GM19438 (cell line): ENCODE results near the gene SPAG17.

ENCODE experiments used
- ATAC-seq: cut with Tn5 transposase; IDR thresholded peaks from one replicate; pipeline ENCODE4 v1.9.1; 2021; ENCODE audit warnings: low read depth; ENCODE audit not compliant: unreplicated experiment

Gene SPAG17

GRCh38 chr1:118177998-118178397, 7.0 kb downstream of the SPAG17 start:
- ATAC-seq: no peak

DNA sequence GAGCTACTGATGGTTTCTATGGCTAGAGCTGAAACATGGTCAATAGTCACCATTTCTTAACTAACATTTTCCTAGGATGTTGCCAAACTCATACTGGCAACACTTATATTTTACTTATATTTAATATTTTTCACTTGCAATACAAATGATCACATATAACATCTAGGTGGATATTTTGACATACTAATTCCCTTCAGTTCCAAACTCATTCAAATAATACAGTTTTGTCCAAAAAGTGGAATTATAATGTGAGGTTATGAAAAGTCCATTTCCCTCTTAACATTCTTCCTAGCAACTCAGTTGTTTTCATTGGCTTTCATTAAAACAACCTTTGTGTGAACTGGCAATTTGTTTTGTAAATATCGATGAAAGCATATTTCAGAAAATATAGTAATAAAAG, 16.0 kb downstream of the SPAG17 start:
- ATAC-seq: no peak

DNA sequence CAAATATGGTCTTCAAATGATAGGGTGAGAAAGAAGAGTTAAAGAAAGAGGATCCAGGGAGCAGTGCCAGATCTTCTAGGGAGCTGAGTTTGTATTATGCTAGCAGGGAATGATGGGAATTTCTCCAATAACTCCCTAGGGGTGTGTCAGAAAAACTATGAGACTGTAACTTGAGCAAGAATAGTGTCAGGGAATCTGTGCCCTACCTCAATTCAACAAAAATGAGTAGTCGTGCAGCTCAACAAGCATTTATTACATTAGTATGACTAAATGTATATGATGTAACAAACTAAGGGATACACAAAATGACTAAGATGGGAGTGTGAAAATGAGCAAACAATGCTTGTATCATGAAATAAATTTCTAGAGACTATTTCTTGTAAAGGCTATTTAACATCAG, 24.2 kb downstream of the SPAG17 start:
- ATAC-seq: no peak

- ATAC-seq: no peak
These were observed 25.5 kb downstream of the SPAG17 start for GRCh38 chr1:118159569-118159968.

GRCh38 chr1:118158924-118159323, 26.1 kb downstream of the SPAG17 start:
- ATAC-seq: no peak

- ATAC-seq: no peak
These were observed 27.5 kb downstream of the SPAG17 start for GRCh38 chr1:118157506-118157905.

DNA sequence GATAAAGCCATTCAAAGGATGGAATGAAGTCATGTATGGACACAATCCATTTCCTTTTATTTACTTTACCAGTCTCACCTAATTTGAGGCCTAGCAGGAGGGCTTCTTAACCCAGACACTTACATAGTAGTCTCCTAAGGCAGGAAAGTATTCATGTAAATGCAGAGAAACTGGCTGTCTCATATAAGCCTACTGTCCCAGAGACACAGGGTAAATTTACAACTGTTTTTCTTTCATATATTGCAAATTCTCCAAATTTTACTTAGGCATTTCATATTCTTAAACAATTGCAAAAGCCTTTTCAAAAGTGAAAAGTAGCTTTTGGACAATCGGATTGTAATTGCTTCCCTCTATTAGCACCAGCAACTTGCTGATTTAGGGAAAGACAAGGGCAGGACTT, 29.9 kb downstream of the SPAG17 start:
- ATAC-seq: no peak

DNA sequence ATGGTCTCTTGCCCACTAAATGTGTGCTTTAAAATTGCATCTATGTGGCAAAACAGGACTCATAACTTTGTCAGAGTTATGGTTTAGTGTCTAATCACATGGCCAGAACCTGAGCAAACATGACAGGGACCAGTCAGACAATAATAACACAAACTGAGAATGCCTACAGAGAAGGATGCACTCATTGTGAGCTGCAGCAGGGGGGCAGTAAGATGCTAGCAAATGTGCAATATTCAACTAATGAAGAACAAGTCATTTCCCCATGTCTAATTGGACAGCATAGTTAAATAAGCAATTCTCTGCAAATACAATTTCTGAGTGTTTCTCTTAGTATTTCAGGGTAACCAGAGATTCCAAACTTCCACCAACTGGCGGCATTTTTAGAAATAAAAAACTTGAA, 30.8 kb downstream of the SPAG17 start:
- ATAC-seq: no peak

GRCh38 chr1:118151312-118151937, 33.6 kb downstream of the SPAG17 start:
- ATAC-seq: no peak

GRCh38 chr1:118149799-118150198, 35.2 kb downstream of the SPAG17 start:
- no peak for ATAC-seq

- ATAC-seq: no peak
These were observed 37.0 kb downstream of the SPAG17 start for GRCh38 chr1:118148034-118148433.

- no peak for ATAC-seq
These were observed 37.5 kb downstream of the SPAG17 start for GRCh38 chr1:118147522-118147921.

DNA sequence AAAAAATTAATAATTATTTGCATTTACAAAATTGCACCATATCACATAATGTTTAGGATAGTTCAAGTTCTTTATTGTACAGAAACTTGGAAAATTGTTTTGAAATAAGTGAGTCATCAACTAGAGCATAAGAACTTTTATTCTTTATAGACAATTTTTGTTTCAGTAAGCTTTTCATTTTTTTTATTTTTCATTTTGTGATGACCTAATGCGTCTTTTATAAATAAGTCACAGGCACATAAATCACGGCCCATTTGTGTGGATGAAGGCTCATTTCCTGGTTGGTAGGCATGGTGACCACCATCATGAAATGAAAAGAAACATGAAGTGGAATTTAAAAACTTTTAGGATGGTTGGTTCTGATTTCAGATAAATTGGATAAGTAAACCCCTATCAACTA, 39.3 kb downstream of the SPAG17 start:
- ATAC-seq: no peak

GRCh38 chr1:118144684-118145083, 40.3 kb downstream of the SPAG17 start:
- no peak for ATAC-seq

GRCh38 chr1:118143831-118144230, 41.2 kb downstream of the SPAG17 start:
- ATAC-seq: no peak

- no peak for ATAC-seq
These were observed 41.9 kb downstream of the SPAG17 start for GRCh38 chr1:118143121-118143520.

- ATAC-seq: no peak
These were observed 42.5 kb downstream of the SPAG17 start for GRCh38 chr1:118142546-118142945.

GRCh38 chr1:118137900-118138299, 47.1 kb downstream of the SPAG17 start:
- ATAC-seq: no peak

DNA sequence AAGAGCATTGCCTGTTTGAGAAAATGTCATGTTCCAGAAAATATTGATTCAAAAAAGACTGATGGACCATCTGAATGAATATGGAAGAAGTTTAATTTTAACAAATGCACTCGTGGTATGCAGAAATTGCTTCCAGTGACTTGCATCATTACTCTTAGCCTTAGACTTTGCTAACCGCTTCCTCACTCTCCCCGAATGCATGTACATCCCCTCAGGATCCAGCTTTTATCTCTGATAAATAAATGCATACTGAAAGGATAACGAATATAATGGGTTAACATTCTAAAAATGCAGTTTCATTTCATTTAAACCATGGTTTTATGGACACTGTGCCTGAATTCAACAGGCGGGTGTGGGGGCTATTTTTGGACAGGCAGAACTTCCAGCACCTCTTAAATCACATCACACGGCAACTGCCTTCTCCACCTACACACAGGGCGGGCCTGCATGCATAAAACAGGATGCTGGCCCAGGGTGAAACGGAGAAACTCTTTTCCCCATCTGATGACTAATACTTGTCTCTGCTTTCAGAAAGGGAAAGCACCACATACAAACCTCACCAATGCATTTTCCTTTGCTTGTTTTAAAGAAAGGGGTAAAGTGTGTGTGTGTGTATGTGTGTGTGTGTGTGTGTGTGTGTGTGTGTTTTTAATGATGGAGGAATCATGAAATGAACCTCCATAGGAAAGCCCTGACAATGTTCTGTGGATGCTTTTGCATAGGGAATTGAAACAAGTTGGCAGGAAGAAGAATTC, 48.7 kb downstream of the SPAG17 start:
- peak; percentile 95 for ATAC-seq

- no peak for ATAC-seq
These were observed 53.0 kb downstream of the SPAG17 start for GRCh38 chr1:118132000-118132399.

- no peak for ATAC-seq
These were observed 56.3 kb downstream of the SPAG17 start for GRCh38 chr1:118128761-118129160.

- no peak for ATAC-seq
These were observed 61.0 kb downstream of the SPAG17 start for GRCh38 chr1:118124064-118124463.
